ENCODE results near the gene SEC14L1. TPM values are rescaled to one million over a fixed set of nuclear protein-coding genes. Genes with fewer than 3 reads are reported as not detected.

The SEC14L1 gene
- 107 and 133 TPM in 2 replicates for total RNA-seq

DNA sequence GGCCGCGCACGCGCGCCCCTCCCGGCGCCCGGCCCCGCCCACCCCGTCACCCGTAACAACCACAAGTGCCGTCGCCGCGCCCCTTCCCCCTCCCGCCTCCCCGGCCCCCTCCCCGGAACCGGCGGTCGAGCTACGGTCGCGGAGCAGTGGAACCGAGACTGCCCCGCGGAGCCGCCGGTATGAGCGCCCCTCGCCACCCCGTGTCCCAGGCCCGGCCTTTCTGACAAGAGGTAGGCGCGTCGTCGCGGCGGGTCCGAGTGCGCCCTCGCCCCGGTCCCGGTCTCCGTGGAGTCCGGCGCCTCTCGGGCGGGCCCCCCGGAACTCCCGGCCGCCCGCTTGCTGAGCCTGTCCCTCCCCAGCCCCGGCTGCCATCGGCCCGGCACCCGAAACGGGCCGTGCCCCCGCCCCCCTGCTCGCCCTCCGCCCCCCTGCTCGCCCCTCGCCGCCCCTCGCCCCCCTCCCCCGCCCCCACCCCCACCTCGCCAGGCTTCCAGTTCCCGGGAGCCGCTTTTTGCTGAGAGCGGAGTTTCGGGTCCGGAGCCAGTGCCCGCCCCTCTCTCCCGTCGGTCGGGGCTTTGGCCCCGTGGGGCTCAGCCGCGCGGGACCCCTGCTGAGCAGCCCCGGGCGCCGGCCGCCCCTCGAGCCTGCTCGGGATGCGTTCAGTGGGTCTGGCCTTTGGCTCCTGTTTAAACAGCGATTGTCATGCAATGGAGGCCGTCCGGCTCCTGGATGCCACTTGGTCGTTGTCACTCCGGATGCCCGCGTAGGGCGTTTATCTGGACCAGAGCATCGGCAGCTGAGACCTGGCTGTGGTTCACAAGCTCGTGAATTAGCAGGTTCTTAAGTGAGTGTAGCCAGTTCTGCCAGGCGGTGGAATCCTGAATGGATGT is at the start of gene SEC14L1:
Gene SEC14L1, plus strand, starts transcription at position 92 of the 890 bp plus-strand sequence. CDS start 2,628 bp downstream, outside the sequence.

All from dermis lymphatic vessel endothelial cell (primary cell).